Measurements from ENCODE around the gene KIF26B.

Gene KIF26B

DNA sequence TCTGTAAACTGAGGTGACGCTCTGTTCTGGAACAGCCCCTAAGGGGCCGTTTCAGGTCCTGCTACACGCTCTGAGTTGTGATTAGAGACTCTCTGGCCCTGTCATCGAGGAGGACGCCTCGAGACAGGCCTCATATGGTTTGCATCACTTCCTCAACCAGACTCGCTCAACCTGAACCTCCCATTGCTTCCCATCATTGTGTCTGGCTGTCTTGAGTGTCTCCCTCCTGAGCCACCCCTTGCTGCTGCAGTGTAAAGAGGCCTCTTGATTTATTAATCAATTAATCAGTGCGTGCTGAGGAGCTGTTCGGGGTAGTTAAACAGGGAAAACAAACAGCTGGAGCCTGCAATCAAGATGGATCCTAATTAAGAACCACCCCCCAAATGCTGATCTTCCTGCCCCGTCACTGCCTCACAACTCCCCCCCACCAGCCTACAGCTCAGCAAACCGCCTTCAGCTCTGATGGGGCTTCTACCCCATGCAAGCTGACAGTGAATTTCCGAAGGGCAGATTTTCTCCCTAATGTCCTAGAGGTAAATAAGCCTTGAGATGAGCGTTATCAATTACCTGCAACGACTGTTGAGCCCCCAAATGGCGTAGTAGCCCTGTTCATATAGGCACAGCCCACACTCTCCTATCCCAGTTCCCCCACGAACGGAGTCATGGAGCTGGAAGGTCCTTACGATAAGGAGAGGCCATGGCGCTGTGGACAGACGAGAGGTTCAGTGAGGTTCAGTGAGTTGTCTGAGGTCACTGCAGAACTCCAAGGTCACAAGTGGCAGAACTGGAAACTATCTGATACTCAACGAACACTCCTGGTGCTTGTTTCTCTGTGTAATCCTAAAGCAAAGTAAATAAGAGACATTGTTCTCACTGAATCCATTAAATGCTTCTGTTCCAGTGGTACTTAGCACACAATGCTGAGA, 210.6 kb downstream of the KIF26B start:
- no peak for DNase-seq

DNA sequence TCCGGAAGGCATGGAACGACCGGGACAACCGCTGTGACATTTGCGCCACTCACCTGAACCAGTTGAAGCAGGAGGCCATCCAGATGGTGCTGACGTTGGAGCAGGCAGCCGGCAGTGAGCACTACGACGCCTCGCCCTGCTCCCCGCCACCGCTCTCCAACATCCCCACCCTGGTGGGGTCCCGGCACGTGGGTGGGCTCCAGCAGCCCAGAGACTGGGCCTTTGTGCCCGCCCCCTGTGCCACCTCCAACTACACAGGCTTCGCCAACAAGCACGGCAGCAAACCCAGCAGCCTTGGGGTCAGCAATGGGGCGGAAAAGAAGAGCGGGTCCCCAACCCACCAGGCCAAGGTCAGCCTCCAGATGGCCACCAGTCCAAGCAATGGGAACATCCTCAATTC, 212.1 kb downstream of the KIF26B start:
- no peak for DNase-seq

DNA sequence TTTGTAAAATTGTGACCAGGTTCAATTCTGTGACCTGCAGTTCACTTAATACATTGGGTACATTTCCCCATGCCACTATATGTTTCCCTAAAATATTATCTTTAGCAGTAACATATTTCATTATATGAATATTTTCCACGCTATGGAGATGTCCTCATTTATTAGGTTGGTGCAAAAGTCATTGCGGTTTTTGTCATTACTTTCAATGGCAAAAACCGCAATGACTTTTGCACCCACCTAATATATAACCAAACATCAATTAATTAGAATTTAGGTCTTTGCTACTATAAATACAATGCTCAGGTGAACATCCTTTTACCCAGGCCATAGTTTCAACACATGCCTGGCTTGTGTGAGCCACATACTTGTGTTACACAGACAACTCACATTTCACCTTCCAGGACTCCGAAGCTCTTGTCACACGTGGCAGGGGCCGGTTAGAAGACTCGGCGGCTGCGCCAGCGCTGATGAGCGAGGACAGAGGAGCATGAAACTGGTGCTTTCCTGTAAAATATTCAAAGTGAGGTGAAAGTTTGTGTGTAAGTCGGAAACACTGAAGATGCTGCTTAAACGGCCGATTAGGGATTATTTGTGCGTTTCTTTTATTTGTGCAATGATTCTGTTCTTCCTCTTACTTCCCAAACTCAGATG, 215.5 kb downstream of the KIF26B start:
- no peak for DNase-seq

DNA sequence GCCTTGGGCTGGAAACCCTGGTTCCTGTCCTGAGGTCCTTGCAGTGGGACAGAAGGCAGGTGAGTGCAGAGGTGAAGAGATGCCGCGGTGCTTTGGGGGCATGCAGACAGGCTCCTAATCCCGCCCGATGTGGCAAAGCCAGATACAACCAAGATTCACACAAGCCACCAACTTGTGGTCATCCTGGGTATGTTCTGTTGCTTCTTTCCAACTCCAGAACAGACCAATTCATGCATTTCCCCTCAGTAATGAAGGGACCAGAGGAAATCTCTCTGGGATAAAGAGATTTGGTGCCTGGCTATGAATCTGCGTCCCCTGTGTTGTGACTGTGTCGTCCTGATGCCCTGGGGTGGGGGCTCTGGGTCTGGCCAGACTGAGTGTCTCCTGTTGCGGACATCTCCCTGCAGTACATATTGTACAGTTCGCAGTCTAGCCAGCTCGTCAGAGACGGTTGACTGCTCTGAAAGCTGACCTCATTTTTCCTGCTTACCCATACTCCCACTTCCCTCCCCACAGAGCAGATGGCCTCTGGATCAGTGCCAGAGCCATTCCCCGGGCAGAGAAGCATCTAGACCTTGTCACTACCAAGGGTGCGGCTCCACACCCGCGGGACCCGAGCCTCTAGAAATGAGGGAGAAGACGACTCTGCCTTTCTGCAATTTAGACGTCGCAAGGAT, 216.3 kb downstream of the KIF26B start:
- DNase-seq = no peak

DNA sequence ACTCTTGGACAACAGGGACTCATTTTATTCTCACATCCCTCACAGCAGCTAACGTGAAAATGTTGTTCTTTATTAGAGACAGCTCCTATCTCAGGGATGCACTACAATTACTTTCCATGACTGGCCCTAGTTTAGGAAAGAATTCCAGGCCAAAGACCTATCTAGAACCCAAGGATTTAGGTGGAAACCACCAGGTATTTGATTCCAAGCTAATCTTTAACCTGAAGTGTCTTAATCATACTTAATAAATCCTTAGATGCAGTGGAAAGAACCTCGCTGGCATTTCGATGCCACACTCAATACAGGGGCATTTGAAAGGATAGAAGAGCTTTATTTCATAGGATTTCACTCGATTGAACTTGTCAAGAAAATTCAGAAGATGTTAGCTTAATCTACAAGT, 218.3 kb downstream of the KIF26B start:
- no peak for DNase-seq

DNA sequence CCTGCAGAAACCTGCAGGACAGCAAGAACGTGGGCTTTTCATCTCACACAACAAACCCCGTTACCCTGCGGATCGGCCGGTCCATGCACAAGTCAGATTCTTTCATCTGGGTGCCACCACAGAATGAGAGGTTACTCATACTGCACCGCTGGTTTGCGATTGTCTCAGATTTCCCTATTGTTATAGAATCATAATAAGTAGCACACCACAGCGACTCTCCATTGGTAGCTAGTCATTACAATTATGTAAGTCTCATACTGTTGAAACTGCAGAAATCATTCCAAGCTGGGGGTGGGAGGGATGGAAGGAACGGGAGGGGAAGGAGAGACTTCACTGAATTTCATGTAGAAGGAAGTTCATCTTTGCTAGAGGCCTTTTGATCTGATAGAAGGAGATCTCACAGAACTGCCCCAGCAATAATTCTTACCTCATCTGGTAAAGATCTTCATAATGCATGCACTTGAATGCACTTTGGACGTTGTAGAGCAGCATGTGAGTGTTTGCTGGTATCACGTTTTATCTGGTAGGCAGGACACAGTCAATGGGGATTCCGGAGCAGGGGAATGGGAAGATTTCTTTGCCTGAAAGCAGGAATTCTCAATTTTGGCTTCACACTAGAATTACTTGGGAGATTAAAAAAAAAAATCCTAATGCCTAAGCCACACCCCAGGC, 221.1 kb downstream of the KIF26B start:
- DNase-seq = no peak

DNA sequence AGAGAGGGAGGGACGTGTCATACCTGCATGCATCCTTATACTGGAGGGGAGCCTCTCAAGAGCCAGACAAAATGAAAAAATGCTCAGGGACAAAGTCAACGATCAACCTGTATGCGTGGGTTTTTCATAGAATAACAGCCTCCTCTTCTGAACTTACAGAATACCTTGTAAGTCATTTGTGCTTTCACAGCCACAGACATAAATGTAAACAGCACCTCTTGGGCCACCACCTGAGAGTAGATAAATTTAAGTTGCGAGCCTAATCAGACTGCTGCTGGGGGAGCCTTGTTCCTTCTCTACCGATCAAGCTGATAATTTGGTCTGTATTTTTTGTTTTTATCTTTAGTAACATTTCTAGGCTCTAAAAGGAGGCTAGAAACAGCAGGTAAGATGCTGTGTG, 223.1 kb downstream of the KIF26B start:
- no peak for DNase-seq

DNA sequence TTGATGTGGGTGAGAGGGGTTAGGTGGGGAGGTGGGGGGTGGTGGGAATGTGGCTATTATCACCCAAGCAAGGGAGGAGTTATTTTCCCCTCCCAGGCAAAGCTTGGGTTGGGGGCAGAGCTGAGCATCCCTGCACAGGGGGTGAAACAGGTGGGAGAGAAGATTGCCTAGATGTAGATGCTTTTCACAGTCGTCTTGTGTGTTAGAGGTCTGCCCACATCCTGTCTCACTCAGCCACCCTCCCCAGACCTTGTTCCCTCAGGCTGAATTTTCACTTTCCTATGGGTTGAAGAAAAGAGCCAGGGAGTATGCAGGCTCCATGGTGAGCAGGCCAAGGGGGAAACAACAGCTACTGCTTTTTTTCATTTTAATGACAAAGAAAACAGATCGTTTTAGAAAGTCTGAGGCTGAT, 223.5 kb downstream of the KIF26B start:
- no peak for DNase-seq

DNA sequence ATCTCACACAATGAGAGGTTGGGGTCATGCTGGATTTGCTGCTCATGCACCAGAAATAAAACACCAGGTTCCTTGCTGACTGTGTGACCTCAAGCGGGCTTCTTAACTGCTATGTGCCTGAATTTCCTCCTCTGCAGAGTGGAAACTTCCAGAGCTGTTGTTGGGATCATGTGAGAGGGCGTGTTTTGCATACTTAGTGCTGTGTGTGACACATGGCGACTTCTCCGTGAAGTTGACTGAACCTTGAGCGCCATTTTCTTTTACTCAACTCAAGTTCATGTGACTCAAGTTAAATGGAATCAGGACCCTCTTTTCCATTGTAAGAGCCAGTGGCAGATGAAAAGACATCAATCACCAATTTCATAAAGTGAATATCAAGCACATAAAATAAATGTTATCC, 224.0 kb downstream of the KIF26B start:
- no peak for DNase-seq

DNA sequence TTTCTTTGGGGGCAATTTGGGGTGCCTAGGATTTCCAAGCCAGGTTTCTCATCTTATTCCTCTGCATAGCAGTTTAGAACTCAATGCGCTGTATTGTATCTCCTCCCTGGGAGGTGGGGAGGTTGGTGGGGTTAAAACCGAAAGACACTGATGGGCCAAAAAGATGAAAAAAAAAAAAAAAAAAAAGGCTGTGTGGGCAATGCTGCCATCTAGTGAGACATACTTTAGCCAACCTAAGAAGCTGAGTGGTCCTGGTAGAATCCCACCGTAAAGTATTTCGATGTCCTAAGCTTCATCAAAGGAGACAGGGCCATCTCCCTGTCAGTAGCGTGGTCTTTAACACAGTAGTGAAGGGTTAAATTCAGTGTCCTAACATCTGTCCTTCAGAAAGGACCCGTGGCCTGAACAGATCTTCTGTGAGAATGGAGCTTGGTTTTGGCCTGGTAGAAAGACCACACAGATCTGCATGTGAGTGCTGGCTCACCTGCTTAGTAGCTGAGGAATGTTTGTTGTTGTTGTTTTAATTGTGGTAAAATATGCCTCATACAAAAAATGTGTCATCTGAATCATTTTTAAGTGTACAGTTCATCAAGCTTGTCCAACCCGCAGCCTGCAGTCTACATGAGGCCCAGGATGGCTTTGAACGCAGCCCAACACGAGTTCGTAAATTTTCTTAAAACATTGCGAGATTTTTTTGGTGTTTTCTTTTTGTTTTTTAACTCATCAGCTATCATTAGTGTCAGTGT, 226.2 kb downstream of the KIF26B start:
- peak; percentile 40 for DNase-seq

DNA sequence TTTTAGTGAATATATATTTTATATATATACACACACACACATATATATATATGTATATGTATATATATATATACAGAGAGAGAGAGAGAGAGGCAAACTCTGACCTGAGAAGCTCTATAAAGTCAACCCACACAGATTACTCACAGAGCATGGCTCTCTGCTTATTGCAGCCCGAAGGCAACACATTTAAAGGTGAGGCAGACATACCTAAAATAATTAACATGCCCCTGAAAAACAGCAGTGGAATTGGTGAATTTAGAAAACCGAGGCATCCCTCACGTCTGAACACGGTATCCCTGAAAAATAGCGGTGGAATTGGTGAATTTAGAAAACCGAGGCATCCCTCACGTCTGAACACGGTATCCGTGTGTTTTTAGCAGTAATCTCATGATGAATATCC, 228.2 kb downstream of the KIF26B start:
- no peak for DNase-seq

DNA sequence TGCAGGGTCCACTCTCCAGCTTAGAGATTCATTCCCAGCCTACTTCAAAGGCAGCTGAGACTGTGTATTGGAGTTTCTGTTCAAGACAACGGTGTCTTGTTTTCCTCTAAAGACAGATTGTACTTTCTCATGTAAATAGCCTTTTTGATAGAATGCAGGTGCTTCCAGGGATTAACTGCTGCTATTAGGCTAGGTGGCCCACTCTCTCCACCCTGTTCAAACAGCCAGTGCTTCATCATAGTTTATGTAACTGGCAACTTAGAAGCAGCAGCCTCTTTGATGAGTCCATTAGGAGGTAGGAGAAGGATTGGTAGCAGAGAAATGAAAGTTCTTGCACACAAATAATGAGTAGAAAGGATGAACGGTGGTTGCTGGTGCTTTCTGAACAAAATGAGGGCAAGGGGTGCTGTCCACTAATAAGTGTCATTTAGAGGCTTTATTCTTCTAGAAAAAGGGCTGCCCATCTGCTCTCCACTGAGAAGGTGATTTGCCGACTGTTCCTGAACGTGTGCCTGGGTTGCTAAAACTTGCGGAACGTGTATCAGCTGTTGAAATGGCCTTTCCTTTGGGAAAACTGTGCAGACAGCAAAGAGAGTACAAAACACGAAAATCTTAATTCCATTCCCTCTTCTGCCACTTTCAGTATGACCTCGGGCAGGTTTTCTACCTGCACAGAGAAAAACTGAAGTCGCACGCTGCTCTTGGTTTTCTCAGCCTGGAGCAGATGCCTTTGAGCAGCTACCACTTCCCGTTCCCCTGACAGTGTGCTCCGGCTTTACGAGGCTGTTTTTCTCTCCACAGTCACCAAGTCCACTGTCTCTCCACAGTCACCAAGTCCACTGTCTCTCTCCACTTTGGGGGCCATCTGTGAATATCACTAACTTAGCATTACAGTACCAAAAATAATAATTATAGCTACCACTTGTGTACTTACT, 228.9 kb downstream of the KIF26B start:
- no peak for DNase-seq

DNA sequence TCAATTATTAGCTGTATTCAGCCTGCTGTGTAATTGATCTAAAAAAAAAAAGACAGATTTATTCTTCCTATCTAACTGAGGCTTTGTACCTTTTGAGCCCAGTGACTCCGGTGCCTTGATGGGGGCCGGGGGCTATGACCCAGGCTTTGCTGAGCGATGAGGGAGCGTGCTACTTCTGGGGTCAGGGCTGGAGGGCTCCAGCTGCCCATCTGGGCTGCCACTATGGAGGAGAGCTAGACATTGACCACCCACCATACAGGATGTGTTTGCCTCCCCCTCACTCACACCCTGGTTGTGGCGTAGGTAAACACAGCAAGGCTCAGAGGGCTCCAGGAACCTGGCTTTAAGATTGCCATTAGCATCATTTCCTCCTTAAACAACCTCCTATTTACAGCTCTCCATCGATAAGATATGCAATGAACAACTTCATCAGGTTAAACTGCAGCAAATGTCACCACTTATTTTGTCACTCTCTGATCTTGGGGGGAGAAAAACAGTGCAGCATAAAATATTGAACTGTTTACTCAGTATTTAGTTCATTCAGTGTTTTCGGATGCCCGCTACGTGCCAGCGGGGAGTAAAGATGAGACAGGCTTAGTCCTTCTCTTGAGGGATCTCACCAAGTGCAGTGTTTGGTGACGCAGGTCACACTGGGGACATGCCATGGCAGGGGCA, 231.6 kb downstream of the KIF26B start:
- no peak for DNase-seq

DNA sequence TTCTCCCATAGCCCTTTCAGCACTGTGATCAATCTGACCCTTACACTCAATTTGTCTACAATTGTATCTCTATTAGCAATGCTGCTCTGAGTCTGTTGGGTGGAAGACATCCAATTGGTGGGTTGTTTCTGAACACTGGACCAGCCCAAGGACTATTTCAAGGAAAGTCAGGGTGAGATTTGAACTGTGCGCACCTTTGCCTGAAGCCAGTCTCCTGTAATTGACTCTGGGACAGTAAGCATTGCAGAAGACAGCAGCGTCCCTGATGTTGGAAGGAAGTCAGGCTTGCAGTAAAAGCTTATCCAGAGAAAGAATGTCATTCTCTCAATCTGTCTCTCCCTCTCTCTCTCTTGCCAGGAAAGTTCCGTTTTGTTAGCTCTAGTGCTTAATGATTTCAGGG, 233.9 kb downstream of the KIF26B start:
- no peak for DNase-seq

DNA sequence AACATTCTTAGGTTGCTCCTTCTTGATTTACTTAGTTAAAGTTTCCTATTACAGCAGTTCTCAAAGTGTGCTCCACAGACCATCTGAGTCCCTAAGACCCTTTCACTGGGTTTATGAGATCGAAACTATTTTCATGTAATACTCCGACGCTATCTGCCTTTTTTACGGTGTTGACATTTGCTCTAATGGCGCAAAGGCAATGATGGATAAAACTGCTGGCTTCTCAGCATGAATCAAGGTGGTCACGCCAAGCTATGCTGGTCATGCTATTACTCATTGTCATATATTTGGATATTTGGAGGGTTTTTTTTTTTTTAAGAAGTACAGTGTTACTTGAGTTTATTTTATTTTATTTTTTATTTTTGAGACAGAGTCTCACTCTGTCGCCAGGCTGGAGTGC, 235.1 kb downstream of the KIF26B start:
- no peak for DNase-seq

DNA sequence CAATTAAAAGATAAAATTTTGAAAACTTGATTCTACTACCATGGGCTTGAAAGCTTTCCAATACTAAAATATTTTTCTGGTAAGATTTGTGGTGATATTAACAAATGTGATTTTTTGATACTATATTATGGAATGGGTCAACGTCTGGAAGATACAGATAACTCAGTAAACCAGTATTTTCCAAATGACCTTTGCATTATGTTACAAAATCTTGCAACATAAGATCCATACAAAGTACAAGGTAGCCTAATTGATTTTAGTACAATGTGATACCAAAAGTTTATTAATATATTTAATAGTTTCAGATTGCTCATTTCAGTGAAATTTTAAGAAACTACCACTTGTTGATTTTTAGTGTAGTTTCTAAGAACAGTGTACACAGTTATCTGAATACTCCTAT, 236.2 kb downstream of the KIF26B start:
- no peak for DNase-seq

DNA sequence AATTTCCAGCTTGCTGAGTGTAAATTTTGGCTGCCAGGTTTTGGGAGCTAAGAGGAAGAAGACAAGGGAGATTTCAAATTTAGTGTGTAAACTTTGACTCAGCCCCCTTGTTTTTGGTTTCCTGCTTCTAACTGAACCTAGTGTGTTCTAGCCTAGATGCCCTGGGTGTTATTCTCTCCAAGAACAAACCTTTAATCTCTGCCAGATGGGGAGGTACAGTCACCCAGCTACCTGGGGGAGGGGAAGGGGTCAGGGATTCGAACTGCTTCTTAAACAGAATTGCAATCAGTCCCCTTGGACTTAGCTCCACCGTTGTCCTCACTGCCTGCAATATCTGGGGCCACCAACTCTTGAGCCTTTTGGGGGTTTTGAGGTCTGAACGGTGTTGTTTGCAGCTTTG, 238.9 kb downstream of the KIF26B start:
- DNase-seq = no peak

DNA sequence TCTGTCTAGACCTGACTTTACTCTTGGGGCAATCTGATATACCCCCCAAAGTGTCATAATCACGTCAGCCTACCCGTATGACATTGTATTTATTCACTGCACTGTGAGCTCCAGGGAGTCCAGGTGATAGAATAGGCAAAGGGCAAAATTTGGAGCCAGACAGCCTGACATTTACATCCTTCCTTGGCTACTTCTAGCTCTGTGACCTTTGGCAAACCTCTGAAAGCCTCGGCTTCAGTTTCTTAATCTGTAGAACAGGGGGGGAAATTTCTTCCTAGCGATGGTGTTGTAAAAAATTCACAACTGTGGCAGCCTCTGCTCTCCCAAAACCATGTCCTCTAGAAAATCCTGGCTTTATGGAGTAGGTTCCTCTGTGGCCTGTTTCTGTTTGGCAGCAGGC, 240.9 kb downstream of the KIF26B start:
- no peak for DNase-seq

DNA sequence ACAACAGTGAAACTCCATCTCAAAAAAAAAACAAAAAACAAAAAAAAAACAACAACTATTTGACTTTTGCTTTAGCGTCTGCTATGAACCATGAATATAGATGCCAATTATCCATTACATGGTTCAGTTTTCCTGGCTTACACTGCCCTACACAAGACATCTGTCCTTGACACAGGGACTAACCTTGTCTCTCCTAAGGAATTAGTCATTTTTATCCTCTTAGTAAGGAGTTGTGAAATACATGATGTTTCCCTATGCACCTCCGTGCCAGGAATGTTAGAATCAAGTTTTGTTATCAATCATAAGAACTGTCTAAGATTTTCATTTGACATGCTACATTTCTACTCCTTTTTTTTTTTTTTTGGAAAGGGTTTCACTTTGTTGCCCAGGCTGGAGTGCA, 241.8 kb downstream of the KIF26B start:
- DNase-seq = no peak

DNA sequence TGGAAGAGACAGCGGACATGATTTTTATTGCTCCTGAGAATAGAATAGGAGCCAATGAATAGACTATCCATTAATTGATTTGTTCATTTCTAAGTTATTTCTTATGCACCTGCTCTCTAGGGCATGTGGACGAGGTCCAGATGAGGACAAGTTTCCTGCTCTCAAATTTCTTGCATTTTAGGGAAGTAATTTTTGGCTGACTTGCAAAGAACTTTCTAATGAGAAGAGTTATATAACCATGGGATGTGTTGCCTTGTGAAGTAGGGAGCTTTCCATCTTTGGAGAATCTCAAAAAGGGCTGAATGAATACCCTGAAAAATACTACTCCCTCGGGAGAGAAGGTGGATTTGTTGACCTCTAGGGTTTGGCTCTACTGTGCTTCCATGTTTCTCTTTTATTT, 243.0 kb downstream of the KIF26B start:
- DNase-seq = no peak

DNA sequence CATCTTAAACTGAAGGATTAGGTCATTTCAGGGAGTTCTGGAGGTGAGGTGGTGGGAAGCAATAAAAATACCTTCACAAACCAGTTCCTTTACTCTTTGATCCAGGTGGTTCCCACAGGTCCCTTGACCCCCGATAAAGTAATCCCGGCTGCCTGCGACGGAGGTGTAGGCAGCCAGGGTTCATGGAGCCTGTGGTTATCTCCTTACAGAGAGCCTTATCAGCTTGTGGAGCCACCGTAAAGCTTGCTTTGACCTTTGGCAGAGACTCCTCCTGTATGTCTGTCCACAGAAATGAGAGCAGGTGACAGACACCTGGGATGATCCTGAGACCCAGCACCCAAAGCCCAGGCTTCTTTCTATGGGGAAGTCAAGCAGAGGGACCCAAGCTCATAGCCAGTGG, 243.4 kb downstream of the KIF26B start:
- DNase-seq = no peak
